GM12865 (cell line): ENCODE data around the gene SCAMP3.

Experiments
- DNase-seq: peaks from one replicate; pipeline ENCODE4 v3.0.0; 2010; ENCODE audit warnings: low read depth
- H3K4me3 ChIP-seq: 2 replicates; pipeline ENCODE4 v1.5.1; 2011; ENCODE audit warnings: mild to moderate bottlenecking, low read depth, low read length, control low read depth
- TF ChIP-seq, protein P1 (sequence below): IDR thresholded peaks from 2 replicates; pipeline ENCODE4 v1.5.1; 2011; ENCODE audit warnings: low read length, control low read depth, low read depth, inconsistent platforms; ENCODE audit not compliant: insufficient read depth; ENCODE audit errors: missing control alignments

SCAMP3 gene

GRCh38 chr1:155254228-155254713, 7.9 kb downstream of the SCAMP3 start:
- TF ChIP-seq, protein P1, sequence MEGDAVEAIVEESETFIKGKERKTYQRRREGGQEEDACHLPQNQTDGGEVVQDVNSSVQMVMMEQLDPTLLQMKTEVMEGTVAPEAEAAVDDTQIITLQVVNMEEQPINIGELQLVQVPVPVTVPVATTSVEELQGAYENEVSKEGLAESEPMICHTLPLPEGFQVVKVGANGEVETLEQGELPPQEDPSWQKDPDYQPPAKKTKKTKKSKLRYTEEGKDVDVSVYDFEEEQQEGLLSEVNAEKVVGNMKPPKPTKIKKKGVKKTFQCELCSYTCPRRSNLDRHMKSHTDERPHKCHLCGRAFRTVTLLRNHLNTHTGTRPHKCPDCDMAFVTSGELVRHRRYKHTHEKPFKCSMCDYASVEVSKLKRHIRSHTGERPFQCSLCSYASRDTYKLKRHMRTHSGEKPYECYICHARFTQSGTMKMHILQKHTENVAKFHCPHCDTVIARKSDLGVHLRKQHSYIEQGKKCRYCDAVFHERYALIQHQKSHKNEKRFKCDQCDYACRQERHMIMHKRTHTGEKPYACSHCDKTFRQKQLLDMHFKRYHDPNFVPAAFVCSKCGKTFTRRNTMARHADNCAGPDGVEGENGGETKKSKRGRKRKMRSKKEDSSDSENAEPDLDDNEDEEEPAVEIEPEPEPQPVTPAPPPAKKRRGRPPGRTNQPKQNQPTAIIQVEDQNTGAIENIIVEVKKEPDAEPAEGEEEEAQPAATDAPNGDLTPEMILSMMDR, result no peak
- no peak for DNase-seq
- peak overlapping the region; percentile 68 for H3K4me3 ChIP-seq

DNA sequence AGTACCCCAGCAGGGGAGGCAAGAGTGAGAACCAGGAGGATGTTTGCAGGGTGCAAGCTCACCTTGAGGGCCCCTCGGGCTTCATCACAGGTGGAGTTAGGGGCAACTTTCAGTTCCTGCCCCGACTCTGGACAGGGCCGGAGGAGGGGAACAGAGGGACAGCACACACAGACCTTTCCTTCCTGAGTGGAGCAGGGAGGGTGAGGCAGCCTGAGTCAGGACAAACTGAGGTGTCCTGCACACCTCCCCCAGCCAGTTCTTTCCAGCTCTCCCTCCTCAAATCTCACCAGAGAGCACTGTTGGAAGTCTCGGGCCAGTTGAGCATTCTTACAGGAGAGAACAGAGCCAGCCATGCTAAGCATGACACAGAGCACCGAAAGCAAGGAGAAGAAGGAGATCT, 8.4 kb downstream of the SCAMP3 start:
- no peak for DNase-seq
- no peak overlapping the region for H3K4me3 ChIP-seq
- TF ChIP-seq, protein P1, result no peak

- DNase-seq, result no peak
- H3K4me3 ChIP-seq, result no peak overlapping the region
- TF ChIP-seq, protein P1, result no peak
Measured at GRCh38 chr1:155253208-155253607, 9.0 kb downstream of the SCAMP3 start.

DNA sequence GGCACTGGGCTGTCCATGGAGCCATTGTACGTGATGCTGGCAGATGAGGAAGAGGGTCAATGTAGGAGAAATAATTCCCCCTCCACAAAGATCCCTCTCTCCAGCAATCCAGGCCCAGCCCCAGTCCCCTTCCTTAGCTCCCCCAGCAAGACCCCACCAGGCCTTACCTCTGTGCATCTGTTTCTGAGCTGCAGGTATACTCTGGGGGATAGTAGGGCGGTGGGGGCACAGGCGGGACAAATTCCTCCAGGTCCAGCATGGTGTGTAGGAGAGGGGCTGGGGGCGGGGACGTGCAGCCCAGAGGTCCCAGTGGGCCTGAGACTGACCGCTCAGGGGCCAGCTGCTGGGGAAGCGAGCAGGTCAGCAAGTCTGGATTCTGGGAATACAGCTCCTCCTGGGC, 10.6 kb downstream of the SCAMP3 start:
- DNase-seq, result no peak
- H3K4me3 ChIP-seq, result no peak overlapping the region
- TF ChIP-seq, protein P1, result no peak

- TF ChIP-seq, protein P1, result peak; percentile 100
- peak overlapping the region; percentile 57 for H3K4me3 ChIP-seq
- DNase-seq, result peak; percentile 96
Measured at GRCh38 chr1:155250633-155251449, 11.3 kb downstream of the SCAMP3 start.

DNA sequence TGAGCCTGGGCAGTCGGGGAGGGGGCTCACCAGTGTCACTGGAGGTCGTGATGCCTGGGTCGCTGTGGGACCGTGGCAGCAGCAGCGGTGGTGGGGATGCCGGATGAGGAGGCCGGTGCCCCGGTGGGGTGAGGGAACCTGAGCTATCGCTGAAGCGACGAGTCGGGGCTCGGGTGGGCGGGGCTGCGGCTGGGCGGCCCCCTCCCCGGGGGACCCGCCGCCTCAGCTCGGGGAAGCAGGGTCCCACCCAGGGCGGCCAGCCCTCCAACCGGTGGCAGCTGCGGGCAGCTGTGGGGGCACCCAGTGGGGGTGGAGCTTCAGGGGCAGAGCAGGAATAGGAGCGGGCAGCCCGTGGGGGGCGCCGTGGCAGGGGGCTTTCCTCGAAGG, 11.9 kb downstream of the SCAMP3 start:
- TF ChIP-seq, protein P1, result no peak
- H3K4me3 ChIP-seq, result peak overlapping the region; percentile 57
- no peak for DNase-seq
